Measurements from ENCODE around the gene SHMT2.
A peak's percentile ranks its signal among the peaks of the same experiment; 100 is the strongest.

The SHMT2 gene

GRCh38 chr12:57222286-57223190, 7.0 kb upstream of the SHMT2 start:
- no peak overlapping the region for H3K27ac ChIP-seq (ENCODE audit: low read length)
- no peaks in the 10 kb centered on the region for H3K36me3 ChIP-seq (ENCODE audit: control insufficient read depth in 1 of 2, insufficient read depth in 2 of 2, low read length in 2 of 2)
- no peaks in the 10 kb centered on the region for H3K9me3 ChIP-seq (ENCODE audit: control insufficient read depth in 1 of 2, low read length in 2 of 2)
- peaks cover 0 to 22% of the 10 kb centered on the region in 2 donors for H3K4me1 ChIP-seq (ENCODE audit: control insufficient read depth in 1 of 2, insufficient read depth in 2 of 2, low read length in 2 of 2)
- no peak overlapping the region for H3K4me3 ChIP-seq (ENCODE audit: low read depth in 1 of 2, low read length in 2 of 2)
- peaks cover 85% of the 10 kb centered on the region for H3K27me3 ChIP-seq (ENCODE audit: low read depth, low read length)

GRCh38 chr12:57223191-57224165, 6.0 kb upstream of the SHMT2 start:
- H3K4me1 ChIP-seq (ENCODE audit: control insufficient read depth in 1 of 2, insufficient read depth in 2 of 2, low read length in 2 of 2): peaks cover 0 to 18% of the 10 kb centered on the region in 2 donors
- H3K4me3 ChIP-seq (ENCODE audit: low read depth in 1 of 2, low read length in 2 of 2): no peak overlapping the region
- H3K27ac ChIP-seq (ENCODE audit: low read length): no peak overlapping the region
- no peaks in the 10 kb centered on the region for H3K36me3 ChIP-seq (ENCODE audit: control insufficient read depth in 1 of 2, insufficient read depth in 2 of 2, low read length in 2 of 2)
- H3K27me3 ChIP-seq (ENCODE audit: low read depth, low read length): peaks cover 76% of the 10 kb centered on the region
- no peaks in the 10 kb centered on the region for H3K9me3 ChIP-seq (ENCODE audit: control insufficient read depth in 1 of 2, low read length in 2 of 2)

GRCh38 chr12:57224278-57224972, 5.1 kb upstream of the SHMT2 start:
- no peak overlapping the region for H3K4me3 ChIP-seq (ENCODE audit: low read depth in 1 of 2, low read length in 2 of 2)
- peaks cover 66% of the 10 kb centered on the region for H3K27me3 ChIP-seq (ENCODE audit: low read depth, low read length)
- no peak overlapping the region for H3K27ac ChIP-seq (ENCODE audit: low read length)
- H3K36me3 ChIP-seq (ENCODE audit: control insufficient read depth in 1 of 2, insufficient read depth in 2 of 2, low read length in 2 of 2): no peaks in the 10 kb centered on the region
- H3K9me3 ChIP-seq (ENCODE audit: control insufficient read depth in 1 of 2, low read length in 2 of 2): no peaks in the 10 kb centered on the region
- H3K4me1 ChIP-seq (ENCODE audit: control insufficient read depth in 1 of 2, insufficient read depth in 2 of 2, low read length in 2 of 2): peaks cover 0 to 18% of the 10 kb centered on the region in 2 donors

GRCh38 chr12:57224973-57225679, 4.4 kb upstream of the SHMT2 start:
- no peaks in the 10 kb centered on the region for H3K9me3 ChIP-seq (ENCODE audit: control insufficient read depth in 1 of 2, low read length in 2 of 2)
- H3K4me3 ChIP-seq (ENCODE audit: low read depth in 1 of 2, low read length in 2 of 2): no peak overlapping the region
- peaks cover under 1 to 22% of the 10 kb centered on the region in 2 donors for H3K4me1 ChIP-seq (ENCODE audit: control insufficient read depth in 1 of 2, insufficient read depth in 2 of 2, low read length in 2 of 2)
- no peak overlapping the region for H3K27ac ChIP-seq (ENCODE audit: low read length)
- peaks cover 62% of the 10 kb centered on the region for H3K27me3 ChIP-seq (ENCODE audit: low read depth, low read length)
- H3K36me3 ChIP-seq (ENCODE audit: control insufficient read depth in 1 of 2, insufficient read depth in 2 of 2, low read length in 2 of 2): peaks cover 0 to 4% of the 10 kb centered on the region in 2 donors

GRCh38 chr12:57225680-57226210, 3.8 kb upstream of the SHMT2 start:
- Histone ChIP-seq H3K9me3 (ENCODE audit: control insufficient read depth in 1 of 2, low read length in 2 of 2) (no peaks in the 10 kb centered on the region), H3K4me1 (ENCODE audit: control insufficient read depth in 1 of 2, insufficient read depth in 2 of 2, low read length in 2 of 2) (peaks cover 7 to 28% of the 10 kb centered on the region in 2 donors), H3K4me3 (ENCODE audit: low read depth in 1 of 2, low read length in 2 of 2) (no peak overlapping the region), H3K27ac (ENCODE audit: low read length) (no peak overlapping the region), H3K27me3 (ENCODE audit: low read depth, low read length) (peaks cover 58% of the 10 kb centered on the region), H3K36me3 (ENCODE audit: control insufficient read depth in 1 of 2, insufficient read depth in 2 of 2, low read length in 2 of 2) (peaks cover 0 to 4% of the 10 kb centered on the region in 2 donors)

- peaks cover 48% of the 10 kb centered on the region for H3K27me3 ChIP-seq (ENCODE audit: low read depth, low read length)
- no peaks in the 10 kb centered on the region for H3K9me3 ChIP-seq (ENCODE audit: control insufficient read depth in 1 of 2, low read length in 2 of 2)
- no peak overlapping the region for H3K4me3 ChIP-seq (ENCODE audit: low read depth in 1 of 2, low read length in 2 of 2)
- peaks cover 9 to 35% of the 10 kb centered on the region in 2 donors for H3K4me1 ChIP-seq (ENCODE audit: control insufficient read depth in 1 of 2, insufficient read depth in 2 of 2, low read length in 2 of 2)
- H3K27ac ChIP-seq (ENCODE audit: low read length): no peak overlapping the region
- H3K36me3 ChIP-seq (ENCODE audit: control insufficient read depth in 1 of 2, insufficient read depth in 2 of 2, low read length in 2 of 2): peaks cover 4 to 7% of the 10 kb centered on the region in 2 donors
These were observed 2.8 kb upstream of the SHMT2 start for GRCh38 chr12:57226588-57227314.

- no peak overlapping the region for H3K4me3 ChIP-seq (ENCODE audit: low read depth in 1 of 2, low read length in 2 of 2)
- H3K4me1 ChIP-seq (ENCODE audit: control insufficient read depth in 1 of 2, insufficient read depth in 2 of 2, low read length in 2 of 2): peaks cover 9 to 35% of the 10 kb centered on the region in 2 donors
- peaks cover 11 to 15% of the 10 kb centered on the region in 2 donors for H3K36me3 ChIP-seq (ENCODE audit: control insufficient read depth in 1 of 2, insufficient read depth in 2 of 2, low read length in 2 of 2)
- H3K9me3 ChIP-seq (ENCODE audit: control insufficient read depth in 1 of 2, low read length in 2 of 2): no peaks in the 10 kb centered on the region
- H3K27me3 ChIP-seq (ENCODE audit: low read depth, low read length): peaks cover 42% of the 10 kb centered on the region
- no peak overlapping the region for H3K27ac ChIP-seq (ENCODE audit: low read length)
These were observed 2.0 kb upstream of the SHMT2 start for GRCh38 chr12:57227315-57228115.

- H3K36me3 ChIP-seq (ENCODE audit: control insufficient read depth in 1 of 2, insufficient read depth in 2 of 2, low read length in 2 of 2): peaks cover 27 to 31% of the 10 kb centered on the region in 2 donors
- no peak overlapping the region for H3K27ac ChIP-seq (ENCODE audit: low read length)
- H3K4me1 ChIP-seq (ENCODE audit: control insufficient read depth in 1 of 2, insufficient read depth in 2 of 2, low read length in 2 of 2): peaks cover 9 to 35% of the 10 kb centered on the region in 2 donors
These were observed 371 bp upstream of the SHMT2 start for GRCh38 chr12:57229046-57229633.

More at GRCh38 chr12:57229046-57229633, 371 bp upstream of the SHMT2 start:
- H3K4me3 ChIP-seq (ENCODE audit: low read depth in 1 of 2, low read length in 2 of 2): peak overlapping the region; percentile 79 to 94
- peaks cover 26% of the 10 kb centered on the region for H3K27me3 ChIP-seq (ENCODE audit: low read depth, low read length)
- no peaks in the 10 kb centered on the region for H3K9me3 ChIP-seq (ENCODE audit: control insufficient read depth in 1 of 2, low read length in 2 of 2)
